Measurements from ENCODE around the gene AGRN. TPM values are rescaled to one million over a fixed set of nuclear protein-coding genes. Genes with fewer than 3 reads are reported as not detected.

The AGRN gene
- total and polyA plus RNA-seq, 2 of the 4 experiments (the other 2 are of a cell fraction), result 8.1 to 115 TPM

GRCh38 chr1:1003618-1004419, 16.1 kb upstream of the AGRN start:
- H2BK15ac ChIP-seq (ENCODE audit: low read depth, low read length), result no peak overlapping the region
- H3K14ac ChIP-seq (replicated peaks; ENCODE audit: low read depth, low read length), result no peak overlapping the region
- ATAC-seq (ENCODE audit: low read depth) (no peak), DNase-seq (no peak)
- ChIA-PET POLR2A (ENCODE audit: unreplicated experiment) (no interaction called here), CTCF (no interaction called here)
- no peak overlapping the region for H2BK20ac ChIP-seq (ENCODE audit: low read depth, low read length)
- no peaks in the 10 kb centered on the region for H3K27me3 ChIP-seq (ENCODE audit: control insufficient read depth, insufficient read depth, low read length)
- no peak overlapping the region for H3K27ac ChIP-seq (ENCODE audit: insufficient read depth, low read length)
- no peak overlapping the region for H2AFZ ChIP-seq (replicated peaks; ENCODE audit: low read length, poor library complexity)
- TF ChIP-seq FOS (IDR thresholded peaks at IDR 0.05; ENCODE audit: low read depth, low read length) (no peak), CTCF (conservative IDR thresholded peaks at IDR 0.05; ENCODE audit: low read depth, low read length) (no peak)
- H3K4ac ChIP-seq (ENCODE audit: low read depth, low read length), result no peak overlapping the region
- no peak overlapping the region for H3K18ac ChIP-seq (ENCODE audit: low read depth, low read length)
- 100% methylated on average over 2 of the region's 22 CpGs; no CpG with 5 or more reads in 1 of the 2 experiments for WGBS, 2 experiments (ENCODE audit: extremely low coverage in 2 of 2, insufficient read length in 1 of 2)
- H3K23ac ChIP-seq (ENCODE audit: low read depth, low read length), result no peak overlapping the region
- no peak overlapping the region for H2BK5ac ChIP-seq (ENCODE audit: low read depth, low read length, poor library complexity, severe bottlenecking)
- no peak overlapping the region for H2BK120ac ChIP-seq (ENCODE audit: low read depth, low read length)
- H3K4me3 ChIP-seq (ENCODE audit: insufficient read depth, low read depth, low read length), result no peak overlapping the region
- no peak overlapping the region for H2AK5ac ChIP-seq (ENCODE audit: low read depth, low read length)
- no peaks in the 10 kb centered on the region for H3K9me3 ChIP-seq (ENCODE audit: control insufficient read depth, insufficient read depth, low read length)
- no peaks in the 10 kb centered on the region for H3K36me3 ChIP-seq (ENCODE audit: control insufficient read depth, insufficient read depth, low read length)
- in situ Hi-C loops (cut with MboI; ENCODE audit: low sequenced_read_pairs), result no loop called here
- dilution Hi-C loops (cut with HindIII; ENCODE audit: low sequenced_read_pairs, unreplicated experiment), result no loop called here
- intact Hi-C loops (cut with micrococcal nuclease), result loop anchor here (5.0 kb wide), 1 partner anchor 53 kb away; no protein-coding TSS in a partner anchor
- H4K20me1 ChIP-seq (ENCODE audit: insufficient read depth, low read length), result peaks cover 4% of the 10 kb centered on the region; the same call in 1 of the 2 replicates
- peaks cover 8% of the 10 kb centered on the region for H3K4me1 ChIP-seq (ENCODE audit: control insufficient read depth, insufficient read depth, low read length)
- no peak overlapping the region for H4K8ac ChIP-seq (ENCODE audit: low read depth in 2 of 2, low read length in 2 of 2)
- H4K5ac ChIP-seq (ENCODE audit: low read depth, low read length), result no peak overlapping the region
- peaks cover 9 to 29% of the 10 kb centered on the region in 2 experiments; a peak in 3 of 4 replicates for H3K79me1 ChIP-seq (ENCODE audit: low read depth in 1 of 2, low read length in 2 of 2)
- BruUV-seq (replicated peaks), result no TSS peak
- H3K4me2 ChIP-seq (ENCODE audit: low read depth, low read length), result no peak overlapping the region
- H4K91ac ChIP-seq (ENCODE audit: insufficient read depth, low read depth, low read length), result no peak overlapping the region
- H3K9me1 ChIP-seq (ENCODE audit: insufficient read depth, low read length), result peaks cover 6% of the 10 kb centered on the region; the same call in 1 of the 2 replicates
- peak overlapping the region; percentile 31 for H2AK9ac ChIP-seq (replicated peaks; ENCODE audit: low read depth, low read length, poor library complexity)
- no peak overlapping the region for H3K9ac ChIP-seq (ENCODE audit: low read depth, low read length)
- H3K56ac ChIP-seq (ENCODE audit: extremely low read depth, insufficient read depth, low read length), result no peak overlapping the region

All from IMR-90 (cell line).